Coronary artery (tissue), 2 donors: ENCODE measurements around the gene WASF3.
"Not testable (repeated sequence)": the region's sequence is repeated elsewhere in the genome, so short reads cannot be mapped to it uniquely, and the experiment has no call there.

Experiments
- DNase-seq: peaks from one replicate; pipeline ENCODE4 v3.0.0-alpha.2; 2017; ENCODE audit warnings: low spot score
- H3K27ac ChIP-seq, 2 donors: fragments of 200-600 bp; sonication (generic); one replicate each; pipeline ENCODE4 v1.5.1; 2016 to 2019
- H3K4me3 ChIP-seq: fragments of 200-600 bp; sonication (generic); 2 replicates; pipeline ENCODE4 v1.5.1; 2016; ENCODE audit warnings: mild to moderate bottlenecking, moderate library complexity
- CTCF ChIP-seq: fragments of 200-600 bp; sonication (generic); IDR thresholded peaks from one replicate; pipeline ENCODE4 v1.5.1; 2019; ENCODE audit warnings: antibody characterized with exemption

The WASF3 gene

DNA sequence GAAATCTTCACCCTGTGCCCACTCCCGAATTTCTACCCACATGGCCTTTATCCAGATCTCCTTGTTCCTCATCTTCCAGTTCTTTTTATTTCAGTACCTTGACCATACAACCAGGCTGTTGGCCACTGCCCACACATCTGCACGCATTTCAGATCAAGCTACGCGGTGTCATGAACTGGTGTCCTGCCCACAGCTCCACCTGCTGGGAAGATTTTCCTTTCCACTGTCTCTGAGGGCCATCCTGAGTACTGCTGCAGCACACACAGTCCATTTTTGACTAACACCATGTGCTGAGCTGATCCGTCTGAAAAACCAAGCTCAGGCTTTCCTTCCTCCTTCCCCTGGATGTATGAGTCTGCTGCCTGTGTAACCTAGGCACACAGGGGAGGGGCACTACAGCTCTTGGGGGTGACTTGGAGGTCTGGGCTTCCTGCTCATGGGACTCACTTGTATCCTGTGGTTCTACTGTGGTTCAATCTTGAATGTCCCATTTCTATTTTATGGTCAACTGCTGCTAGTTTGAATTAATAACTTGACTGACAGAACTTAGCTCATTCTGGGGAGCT, 71.9 kb downstream of the WASF3 start:
- Histone ChIP-seq H3K27ac (no peak overlapping the region), H3K4me3 (no peak overlapping the region)
- no peak for DNase-seq
- TF ChIP-seq CTCF = no peak

DNA sequence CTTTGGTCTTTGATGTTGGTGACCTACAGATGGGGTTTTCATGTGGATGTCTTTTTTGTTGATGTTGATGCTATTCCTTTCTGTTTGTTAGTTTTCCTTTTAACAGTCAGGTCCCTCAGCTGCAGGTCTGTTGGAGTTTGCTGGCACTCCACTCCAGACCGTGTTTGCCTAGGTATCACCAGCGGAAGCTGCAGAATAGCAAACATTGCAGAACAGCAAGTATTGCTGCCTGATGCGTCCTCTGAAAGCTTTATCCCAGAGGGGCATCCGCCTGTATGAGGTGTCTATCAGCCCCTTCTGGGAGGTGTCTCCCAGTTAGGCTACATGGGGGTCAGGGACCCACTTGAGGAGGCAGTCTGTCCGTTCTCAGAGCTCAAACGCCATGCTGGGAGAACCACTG, 78.2 kb downstream of the WASF3 start:
- H3K27ac ChIP-seq, DNase-seq, H3K4me3 ChIP-seq: not testable (repeated sequence)

DNA sequence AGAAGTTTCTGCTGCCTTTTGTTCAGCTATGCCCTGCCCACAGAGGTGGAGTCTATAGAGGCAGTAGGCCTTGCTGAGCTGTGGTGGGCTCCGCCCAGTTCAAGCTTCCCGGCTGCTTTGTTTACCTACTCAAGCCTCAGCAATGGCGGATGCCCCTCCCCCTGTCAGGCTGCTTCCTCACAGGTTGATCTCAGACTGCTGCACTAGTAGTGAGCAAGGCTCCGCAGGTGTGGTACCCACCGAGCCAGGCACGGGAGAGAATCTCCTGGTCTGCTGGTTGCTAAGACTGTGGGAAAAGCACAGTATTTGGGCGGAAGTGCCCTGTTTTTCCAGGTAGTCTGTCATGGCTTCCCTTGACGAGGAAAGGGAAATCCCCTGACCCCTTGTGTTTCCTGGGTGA, 78.6 kb downstream of the WASF3 start:
- not testable (repeated sequence) for DNase-seq, H3K27ac ChIP-seq, H3K4me3 ChIP-seq

- no peak overlapping the region for H3K4me3 ChIP-seq
- no peak for DNase-seq
- no peak overlapping the region for H3K27ac ChIP-seq
- TF ChIP-seq CTCF = no peak
These were observed 89.1 kb downstream of the WASF3 start for GRCh38 chr13:26646603-26647002.

GRCh38 chr13:26651234-26651633, 93.8 kb downstream of the WASF3 start:
- H3K27ac ChIP-seq = no peak overlapping the region
- H3K4me3 ChIP-seq = no peak overlapping the region
- DNase-seq = no peak
- no peak for TF ChIP-seq CTCF

DNA sequence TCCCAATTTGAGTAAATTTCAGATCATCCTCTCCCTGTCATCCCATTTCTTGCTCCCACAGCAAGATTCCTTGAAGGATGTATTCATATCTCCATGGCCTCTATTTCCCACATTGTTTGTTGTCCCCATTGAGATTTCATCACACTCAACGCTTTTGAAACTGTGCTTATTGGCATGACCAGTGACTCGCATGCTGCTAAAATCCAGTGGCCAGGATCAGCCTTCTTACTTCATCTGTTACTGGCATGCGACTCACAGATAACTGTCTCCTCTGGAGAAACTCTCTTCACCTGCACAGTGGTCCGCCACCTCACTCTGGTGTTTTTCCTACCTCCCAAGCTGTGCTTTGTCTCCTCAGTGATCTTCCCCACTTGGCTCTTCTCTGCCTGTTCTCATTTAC, 95.8 kb downstream of the WASF3 start:
- no peak overlapping the region for H3K4me3 ChIP-seq
- TF ChIP-seq CTCF = no peak
- no peak overlapping the region for H3K27ac ChIP-seq
- DNase-seq = no peak

DNA sequence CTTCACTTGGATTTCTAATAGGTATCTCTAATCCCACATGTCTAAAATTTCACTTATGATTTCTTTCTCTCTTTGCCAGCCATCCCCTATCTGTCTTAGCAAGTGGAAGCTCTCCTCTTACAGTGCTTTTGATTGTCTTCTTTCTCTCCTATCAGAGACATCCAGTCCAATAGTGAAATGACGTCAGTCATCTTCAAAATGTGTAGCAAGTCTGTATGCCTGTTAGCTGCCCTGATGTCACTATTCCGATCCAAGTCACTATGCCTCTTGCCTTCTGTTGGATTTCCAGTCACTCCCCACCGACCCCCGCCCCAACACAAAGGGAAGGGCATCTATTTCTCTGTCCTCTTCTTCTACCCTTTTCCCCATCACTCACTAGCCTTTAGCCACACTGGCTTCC, 96.4 kb downstream of the WASF3 start:
- no peak for TF ChIP-seq CTCF
- H3K27ac ChIP-seq = no peak overlapping the region
- H3K4me3 ChIP-seq = no peak overlapping the region
- no peak for DNase-seq

DNA sequence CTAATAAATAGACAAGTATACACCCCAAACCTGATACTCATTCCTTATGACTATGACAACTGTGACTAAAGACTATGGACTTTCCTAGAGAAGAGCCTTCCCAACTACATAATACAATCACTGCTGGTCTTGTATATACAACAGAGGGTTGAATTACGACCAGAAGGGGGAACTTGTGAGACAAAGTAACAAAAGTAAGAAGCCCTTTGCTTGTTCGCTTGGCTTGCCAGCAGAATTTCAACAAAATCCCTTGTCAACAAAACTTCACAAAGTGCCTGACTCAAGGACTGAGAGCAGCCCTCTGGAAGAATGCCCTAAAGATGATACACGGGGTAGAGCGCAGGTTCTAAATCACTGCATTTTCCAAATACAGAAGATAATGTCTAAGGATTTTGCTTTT, 99.4 kb downstream of the WASF3 start:
- Histone ChIP-seq H3K27ac (no peak overlapping the region), H3K4me3 (no peak overlapping the region)
- TF ChIP-seq CTCF = no peak
- no peak for DNase-seq
